GM23338 (cell line): ENCODE data around the gene STARD13. TPM values are rescaled to one million over a fixed set of nuclear protein-coding genes. Genes with fewer than 3 reads are reported as not detected.

Experiments used
- ATAC-seq: fragments of 200-7000 bp; cut with Tn5 transposase; 3 replicates; pipeline ENCODE4 v1.9.1; 2020
- DNase-seq: peaks from one replicate; pipeline ENCODE4 v3.0.0-alpha.2; 2015; ENCODE audit warnings: low spot score
- H2AFZ ChIP-seq: fragments of 200-600 bp; sonication (generic); 2 replicates; pipeline ENCODE4 v1.8.0; 2016; ENCODE audit warnings: antibody characterized with exemption, mild to moderate bottlenecking, moderate library complexity
- H3F3A ChIP-seq: fragments of 200-600 bp; sonication (generic); replicated peaks from 2 replicates; pipeline ENCODE4 v1.8.0; 2017; ENCODE audit warnings: antibody characterized with exemption, mixed run types, low read depth
- H3K27ac ChIP-seq: fragments of 200-600 bp; sonication (generic); 2 replicates; pipeline ENCODE4 v1.6.1; 2016; ENCODE audit warnings: low read depth
- H3K27me3 ChIP-seq: fragments of 200-600 bp; sonication (generic); 2 replicates; pipeline ENCODE4 v1.8.0; 2016; ENCODE audit warnings: mild to moderate bottlenecking, mixed run types, moderate library complexity; ENCODE audit not compliant: insufficient read depth
- H3K36me3 ChIP-seq: fragments of 200-600 bp; sonication (generic); 2 replicates; pipeline ENCODE4 v1.8.0; 2016; ENCODE audit warnings: mild to moderate bottlenecking; ENCODE audit not compliant: insufficient read depth
- H3K4me1 ChIP-seq: fragments of 200-600 bp; sonication (generic); 2 replicates; pipeline ENCODE4 v1.8.0; 2016; ENCODE audit warnings: mild to moderate bottlenecking, moderate library complexity; ENCODE audit not compliant: insufficient read depth
- H3K4me2 ChIP-seq: fragments of 200-600 bp; sonication (generic); 2 replicates; pipeline ENCODE4 v1.7.1; 2017; ENCODE audit warnings: mixed run types
- H3K4me3 ChIP-seq: fragments of 200-600 bp; sonication (generic); 2 replicates; pipeline ENCODE4 v1.6.1; 2016; ENCODE audit warnings: mixed run types
- H3K79me2 ChIP-seq: fragments of 200-600 bp; sonication (generic); replicated peaks from 2 replicates; pipeline ENCODE4 v1.8.0; 2017; ENCODE audit warnings: mild to moderate bottlenecking; ENCODE audit not compliant: insufficient read depth
- H3K9me2 ChIP-seq: fragments of 200-600 bp; sonication (generic); 2 replicates; pipeline ENCODE4 v1.8.0; 2017; ENCODE audit not compliant: insufficient read depth
- H4K20me1 ChIP-seq: fragments of 200-600 bp; sonication (generic); replicated peaks from 2 replicates; pipeline ENCODE4 v1.8.0; 2017; ENCODE audit warnings: mild to moderate bottlenecking; ENCODE audit not compliant: insufficient read depth
- H3K27ac Mint-ChIP-seq: 2 replicates; pipeline ENCODE4 v1.8.0; 2020; ENCODE audit warnings: inconsistent platforms, mild to moderate bottlenecking, moderate library complexity, mixed read lengths
- H3K27me3 Mint-ChIP-seq: 3 replicates; pipeline ENCODE4 v1.8.0; 2022; ENCODE audit warnings: low read depth, mild to moderate bottlenecking, moderate library complexity, mixed read lengths, inconsistent platforms; ENCODE audit not compliant: insufficient read depth, poor library complexity
- H3K36me3 Mint-ChIP-seq: 3 replicates; pipeline ENCODE4 v1.8.0; 2021; ENCODE audit warnings: low read depth, mild to moderate bottlenecking, inconsistent platforms, moderate library complexity, mixed read lengths
- H3K4me1 Mint-ChIP-seq: 3 replicates; pipeline ENCODE4 v1.8.0; 2020; ENCODE audit warnings: mild to moderate bottlenecking, inconsistent platforms, mixed read lengths
- H3K4me3 Mint-ChIP-seq: 3 replicates; pipeline ENCODE4 v1.8.0; 2021; ENCODE audit warnings: moderate library complexity, mild to moderate bottlenecking, inconsistent platforms, mixed read lengths
- H3K9me3 Mint-ChIP-seq: 3 replicates; pipeline ENCODE4 v1.8.0; 2020; ENCODE audit warnings: moderate library complexity, mild to moderate bottlenecking, inconsistent platforms, mixed read lengths
- CREB1 ChIP-seq: fragments of 250-450 bp; sonication (Bioruptor Pico); IDR thresholded peaks from 2 replicates; pipeline ENCODE4 v1.5.0; 2020; ENCODE audit warnings: low read depth, mild to moderate bottlenecking, moderate library complexity
- EZH2 ChIP-seq: fragments of 200-600 bp; sonication (generic); IDR thresholded peaks from one replicate; pipeline ENCODE4 v1.8.0; 2017; ENCODE audit warnings: antibody characterized with exemption, mild to moderate bottlenecking, low read depth; ENCODE audit not compliant: unreplicated experiment
- EZH2phosphoT487 ChIP-seq: fragments of 200-600 bp; sonication (generic); IDR thresholded peaks from one replicate; pipeline ENCODE4 v1.8.1; 2018; ENCODE audit warnings: antibody characterized with exemption; ENCODE audit not compliant: unreplicated experiment
- JUNB ChIP-seq: IDR thresholded peaks from one replicate; pipeline ENCODE4 v1.6.1; 2016; ENCODE audit warnings: antibody characterized with exemption; ENCODE audit not compliant: unreplicated experiment
- NANOG ChIP-seq: IDR thresholded peaks from 2 replicates; pipeline ENCODE4 v1.6.1; 2016; ENCODE audit warnings: antibody characterized with exemption, borderline replicate concordance
- POLR2AphosphoS5 ChIP-seq: IDR thresholded peaks from 2 replicates; pipeline ENCODE4 v1.6.1; 2016; ENCODE audit warnings: antibody characterized with exemption, low read depth
- STAT1 ChIP-seq: IDR thresholded peaks from one replicate; pipeline ENCODE4 v1.6.1; 2016; ENCODE audit warnings: antibody characterized with exemption; ENCODE audit not compliant: unreplicated experiment
- ZNF114 ChIP-seq: fragments of 250-450 bp; sonication (Bioruptor Pico); IDR thresholded peaks from 2 replicates; pipeline ENCODE4 v1.5.0; 2020; ENCODE audit warnings: mild to moderate bottlenecking, moderate library complexity
- ZNF331 ChIP-seq: fragments of 250-450 bp; sonication (Bioruptor Pico); IDR thresholded peaks from 2 replicates; pipeline ENCODE4 v1.5.0; 2020; ENCODE audit warnings: low read depth, mild to moderate bottlenecking, moderate library complexity
- polyA plus RNA-seq: library from polyadenylated mRNA; unstranded; fragments of >200 nt; fragmentation: Nextera tagmentation; extraction: Ambion mirVana; gene quantifications from 2 replicates; pipeline ENCODE4 v1.2.1, GENCODE V29; 2016
- total RNA-seq: library from RNA; depleted of rRNA; stranded (reverse); fragments of >200 nt; shearing (Covaris generic); gene quantifications from 2 replicates; pipeline ENCODE4 v1.2.3, GENCODE V29; 2014
- TF ChIP-seq, protein P1 (sequence below), 2 experiments: fragments of 200-600 bp in 1 of 2; sonication (generic) in 1 of 2; conservative IDR thresholded peaks; 2 replicates each; pipeline versions ENCODE4 v1.5.1 to v1.6.1; 2016 to 2017; ENCODE audit warnings: antibody characterized with exemption in 2 of 2, low read depth in 2 of 2, mild to moderate bottlenecking in 2 of 2, moderate library complexity in 1 of 2
- TF ChIP-seq, protein P2 (sequence below): fragments of 250-450 bp; sonication (Bioruptor Pico); IDR thresholded peaks from 2 replicates; pipeline ENCODE4 v1.5.0; 2020; ENCODE audit warnings: mild to moderate bottlenecking, moderate library complexity
- TF ChIP-seq, protein P3 (sequence below): IDR thresholded peaks from 2 replicates; pipeline ENCODE4 v1.6.1; 2016; ENCODE audit warnings: antibody characterized with exemption
- TF ChIP-seq, protein P4 (sequence below): IDR thresholded peaks from one replicate; pipeline ENCODE4 v1.6.1; 2018; ENCODE audit warnings: antibody characterized with exemption; ENCODE audit not compliant: unreplicated experiment

STARD13 gene
- total and polyA plus RNA-seq, 2 experiments from 2014 or later, result 3.2 to 5.2 TPM

DNA sequence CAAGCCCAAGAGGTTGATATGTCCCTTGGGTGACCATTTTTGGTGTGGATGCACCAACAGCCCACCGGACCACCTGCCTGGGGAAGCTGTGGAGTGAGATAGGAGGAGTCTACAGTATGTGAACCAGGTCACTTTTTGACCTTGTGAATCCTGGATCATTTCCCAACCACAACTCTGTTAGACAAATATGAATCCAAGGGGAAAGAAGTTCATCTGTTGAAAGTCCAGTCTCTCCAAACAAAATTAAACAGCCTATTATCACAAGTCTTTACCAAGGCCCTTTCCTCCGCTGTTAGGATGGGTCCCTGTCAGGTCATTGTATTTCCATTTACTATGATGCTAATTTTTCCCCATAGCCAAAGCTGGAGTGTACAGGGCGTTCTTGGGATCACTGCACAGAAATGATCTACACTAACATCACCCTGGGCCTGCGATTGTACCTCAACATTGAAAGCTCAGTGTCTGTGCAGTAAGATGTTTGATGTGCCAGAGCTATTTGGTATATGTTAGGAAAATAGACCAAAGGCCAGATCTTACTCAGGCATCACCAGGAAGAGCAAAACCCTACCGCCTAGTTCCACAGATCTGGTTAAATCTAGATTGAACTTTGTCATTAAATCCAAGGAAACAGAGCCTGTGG lies 117.1 kb downstream of the STARD13 start:
- H3F3A ChIP-seq, result no peaks in the 10 kb centered on the region
- TF ChIP-seq EZH2 (no peak), EZH2phosphoT487 (no peak), ZNF331 (CRISPR knock-in tag) (no peak), NANOG (no peak), CREB1 (no peak), ZNF114 (CRISPR knock-in tag) (no peak), STAT1 (no peak), JUNB (no peak), POLR2AphosphoS5 (no peak)
- TF ChIP-seq, protein P1, sequence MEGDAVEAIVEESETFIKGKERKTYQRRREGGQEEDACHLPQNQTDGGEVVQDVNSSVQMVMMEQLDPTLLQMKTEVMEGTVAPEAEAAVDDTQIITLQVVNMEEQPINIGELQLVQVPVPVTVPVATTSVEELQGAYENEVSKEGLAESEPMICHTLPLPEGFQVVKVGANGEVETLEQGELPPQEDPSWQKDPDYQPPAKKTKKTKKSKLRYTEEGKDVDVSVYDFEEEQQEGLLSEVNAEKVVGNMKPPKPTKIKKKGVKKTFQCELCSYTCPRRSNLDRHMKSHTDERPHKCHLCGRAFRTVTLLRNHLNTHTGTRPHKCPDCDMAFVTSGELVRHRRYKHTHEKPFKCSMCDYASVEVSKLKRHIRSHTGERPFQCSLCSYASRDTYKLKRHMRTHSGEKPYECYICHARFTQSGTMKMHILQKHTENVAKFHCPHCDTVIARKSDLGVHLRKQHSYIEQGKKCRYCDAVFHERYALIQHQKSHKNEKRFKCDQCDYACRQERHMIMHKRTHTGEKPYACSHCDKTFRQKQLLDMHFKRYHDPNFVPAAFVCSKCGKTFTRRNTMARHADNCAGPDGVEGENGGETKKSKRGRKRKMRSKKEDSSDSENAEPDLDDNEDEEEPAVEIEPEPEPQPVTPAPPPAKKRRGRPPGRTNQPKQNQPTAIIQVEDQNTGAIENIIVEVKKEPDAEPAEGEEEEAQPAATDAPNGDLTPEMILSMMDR (conservative IDR thresholded peaks at IDR 0.05; ENCODE audit: low read depth in 2 of 2), result no peak
- TF ChIP-seq, protein P2, sequence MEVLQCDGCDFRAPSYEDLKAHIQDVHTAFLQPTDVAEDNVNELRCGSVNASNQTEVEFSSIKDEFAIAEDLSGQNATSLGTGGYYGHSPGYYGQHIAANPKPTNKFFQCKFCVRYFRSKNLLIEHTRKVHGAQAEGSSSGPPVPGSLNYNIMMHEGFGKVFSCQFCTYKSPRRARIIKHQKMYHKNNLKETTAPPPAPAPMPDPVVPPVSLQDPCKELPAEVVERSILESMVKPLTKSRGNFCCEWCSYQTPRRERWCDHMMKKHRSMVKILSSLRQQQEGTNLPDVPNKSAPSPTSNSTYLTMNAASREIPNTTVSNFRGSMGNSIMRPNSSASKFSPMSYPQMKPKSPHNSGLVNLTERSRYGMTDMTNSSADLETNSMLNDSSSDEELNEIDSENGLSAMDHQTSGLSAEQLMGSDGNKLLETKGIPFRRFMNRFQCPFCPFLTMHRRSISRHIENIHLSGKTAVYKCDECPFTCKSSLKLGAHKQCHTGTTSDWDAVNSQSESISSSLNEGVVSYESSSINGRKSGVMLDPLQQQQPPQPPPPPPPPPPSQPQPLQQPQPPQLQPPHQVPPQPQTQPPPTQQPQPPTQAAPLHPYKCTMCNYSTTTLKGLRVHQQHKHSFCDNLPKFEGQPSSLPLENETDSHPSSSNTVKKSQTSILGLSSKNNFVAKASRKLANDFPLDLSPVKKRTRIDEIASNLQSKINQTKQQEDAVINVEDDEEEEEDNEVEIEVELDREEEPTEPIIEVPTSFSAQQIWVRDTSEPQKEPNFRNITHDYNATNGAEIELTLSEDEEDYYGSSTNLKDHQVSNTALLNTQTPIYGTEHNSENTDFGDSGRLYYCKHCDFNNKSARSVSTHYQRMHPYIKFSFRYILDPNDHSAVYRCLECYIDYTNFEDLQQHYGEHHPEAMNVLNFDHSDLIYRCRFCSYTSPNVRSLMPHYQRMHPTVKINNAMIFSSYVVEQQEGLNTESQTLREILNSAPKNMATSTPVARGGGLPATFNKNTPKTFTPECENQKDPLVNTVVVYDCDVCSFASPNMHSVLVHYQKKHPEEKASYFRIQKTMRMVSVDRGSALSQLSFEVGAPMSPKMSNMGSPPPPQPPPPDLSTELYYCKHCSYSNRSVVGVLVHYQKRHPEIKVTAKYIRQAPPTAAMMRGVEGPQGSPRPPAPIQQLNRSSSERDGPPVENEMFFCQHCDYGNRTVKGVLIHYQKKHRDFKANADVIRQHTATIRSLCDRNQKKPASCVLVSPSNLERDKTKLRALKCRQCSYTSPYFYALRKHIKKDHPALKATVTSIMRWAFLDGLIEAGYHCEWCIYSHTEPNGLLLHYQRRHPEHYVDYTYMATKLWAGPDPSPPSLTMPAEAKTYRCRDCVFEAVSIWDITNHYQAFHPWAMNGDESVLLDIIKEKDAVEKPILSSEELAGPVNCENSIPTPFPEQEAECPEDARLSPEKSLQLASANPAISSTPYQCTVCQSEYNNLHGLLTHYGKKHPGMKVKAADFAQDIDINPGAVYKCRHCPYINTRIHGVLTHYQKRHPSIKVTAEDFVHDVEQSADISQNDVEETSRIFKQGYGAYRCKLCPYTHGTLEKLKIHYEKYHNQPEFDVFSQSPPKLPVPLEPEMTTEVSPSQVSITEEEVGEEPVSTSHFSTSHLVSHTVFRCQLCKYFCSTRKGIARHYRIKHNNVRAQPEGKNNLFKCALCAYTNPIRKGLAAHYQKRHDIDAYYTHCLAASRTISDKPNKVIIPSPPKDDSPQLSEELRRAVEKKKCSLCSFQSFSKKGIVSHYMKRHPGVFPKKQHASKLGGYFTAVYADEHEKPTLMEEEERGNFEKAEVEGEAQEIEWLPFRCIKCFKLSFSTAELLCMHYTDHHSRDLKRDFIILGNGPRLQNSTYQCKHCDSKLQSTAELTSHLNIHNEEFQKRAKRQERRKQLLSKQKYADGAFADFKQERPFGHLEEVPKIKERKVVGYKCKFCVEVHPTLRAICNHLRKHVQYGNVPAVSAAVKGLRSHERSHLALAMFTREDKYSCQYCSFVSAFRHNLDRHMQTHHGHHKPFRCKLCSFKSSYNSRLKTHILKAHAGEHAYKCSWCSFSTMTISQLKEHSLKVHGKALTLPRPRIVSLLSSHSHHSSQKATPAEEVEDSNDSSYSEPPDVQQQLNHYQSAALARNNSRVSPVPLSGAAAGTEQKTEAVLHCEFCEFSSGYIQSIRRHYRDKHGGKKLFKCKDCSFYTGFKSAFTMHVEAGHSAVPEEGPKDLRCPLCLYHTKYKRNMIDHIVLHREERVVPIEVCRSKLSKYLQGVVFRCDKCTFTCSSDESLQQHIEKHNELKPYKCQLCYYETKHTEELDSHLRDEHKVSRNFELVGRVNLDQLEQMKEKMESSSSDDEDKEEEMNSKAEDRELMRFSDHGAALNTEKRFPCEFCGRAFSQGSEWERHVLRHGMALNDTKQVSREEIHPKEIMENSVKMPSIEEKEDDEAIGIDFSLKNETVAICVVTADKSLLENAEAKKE (CRISPR knock-in tag), result no peak
- TF ChIP-seq, protein P3, sequence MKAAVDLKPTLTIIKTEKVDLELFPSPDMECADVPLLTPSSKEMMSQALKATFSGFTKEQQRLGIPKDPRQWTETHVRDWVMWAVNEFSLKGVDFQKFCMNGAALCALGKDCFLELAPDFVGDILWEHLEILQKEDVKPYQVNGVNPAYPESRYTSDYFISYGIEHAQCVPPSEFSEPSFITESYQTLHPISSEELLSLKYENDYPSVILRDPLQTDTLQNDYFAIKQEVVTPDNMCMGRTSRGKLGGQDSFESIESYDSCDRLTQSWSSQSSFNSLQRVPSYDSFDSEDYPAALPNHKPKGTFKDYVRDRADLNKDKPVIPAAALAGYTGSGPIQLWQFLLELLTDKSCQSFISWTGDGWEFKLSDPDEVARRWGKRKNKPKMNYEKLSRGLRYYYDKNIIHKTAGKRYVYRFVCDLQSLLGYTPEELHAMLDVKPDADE, result no peak
- TF ChIP-seq, protein P4, sequence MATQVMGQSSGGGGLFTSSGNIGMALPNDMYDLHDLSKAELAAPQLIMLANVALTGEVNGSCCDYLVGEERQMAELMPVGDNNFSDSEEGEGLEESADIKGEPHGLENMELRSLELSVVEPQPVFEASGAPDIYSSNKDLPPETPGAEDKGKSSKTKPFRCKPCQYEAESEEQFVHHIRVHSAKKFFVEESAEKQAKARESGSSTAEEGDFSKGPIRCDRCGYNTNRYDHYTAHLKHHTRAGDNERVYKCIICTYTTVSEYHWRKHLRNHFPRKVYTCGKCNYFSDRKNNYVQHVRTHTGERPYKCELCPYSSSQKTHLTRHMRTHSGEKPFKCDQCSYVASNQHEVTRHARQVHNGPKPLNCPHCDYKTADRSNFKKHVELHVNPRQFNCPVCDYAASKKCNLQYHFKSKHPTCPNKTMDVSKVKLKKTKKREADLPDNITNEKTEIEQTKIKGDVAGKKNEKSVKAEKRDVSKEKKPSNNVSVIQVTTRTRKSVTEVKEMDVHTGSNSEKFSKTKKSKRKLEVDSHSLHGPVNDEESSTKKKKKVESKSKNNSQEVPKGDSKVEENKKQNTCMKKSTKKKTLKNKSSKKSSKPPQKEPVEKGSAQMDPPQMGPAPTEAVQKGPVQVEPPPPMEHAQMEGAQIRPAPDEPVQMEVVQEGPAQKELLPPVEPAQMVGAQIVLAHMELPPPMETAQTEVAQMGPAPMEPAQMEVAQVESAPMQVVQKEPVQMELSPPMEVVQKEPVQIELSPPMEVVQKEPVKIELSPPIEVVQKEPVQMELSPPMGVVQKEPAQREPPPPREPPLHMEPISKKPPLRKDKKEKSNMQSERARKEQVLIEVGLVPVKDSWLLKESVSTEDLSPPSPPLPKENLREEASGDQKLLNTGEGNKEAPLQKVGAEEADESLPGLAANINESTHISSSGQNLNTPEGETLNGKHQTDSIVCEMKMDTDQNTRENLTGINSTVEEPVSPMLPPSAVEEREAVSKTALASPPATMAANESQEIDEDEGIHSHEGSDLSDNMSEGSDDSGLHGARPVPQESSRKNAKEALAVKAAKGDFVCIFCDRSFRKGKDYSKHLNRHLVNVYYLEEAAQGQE, result no peak
- DNase-seq (no peak), ATAC-seq (no peak)
- H2AFZ ChIP-seq, result no peak overlapping the region
- Mint-ChIP-seq H3K27me3 (no peaks in the 10 kb centered on the region), H3K4me3 (no peak overlapping the region), H3K36me3 (peaks cover 6% of the 10 kb centered on the region; the same call in 1 of the 3 replicates), H3K4me1 (no peaks in the 10 kb centered on the region), H3K9me3 (no peaks in the 10 kb centered on the region), H3K27ac (no peak overlapping the region)
- no peak overlapping the region for H3K27ac ChIP-seq
- H3K4me1 ChIP-seq, result no peaks in the 10 kb centered on the region
- no peaks in the 10 kb centered on the region for H3K79me2 ChIP-seq
- H4K20me1 ChIP-seq, result no peaks in the 10 kb centered on the region
- H3K9me2 ChIP-seq, result no peaks in the 10 kb centered on the region
- no peaks in the 10 kb centered on the region for H3K36me3 ChIP-seq
- no peak overlapping the region for H3K4me2 ChIP-seq
- H3K4me3 ChIP-seq, result no peak overlapping the region
- H3K27me3 ChIP-seq, result no peaks in the 10 kb centered on the region
